HepG2 (cell line): ENCODE results near the gene TMEM44. TPM values are rescaled to one million over a fixed set of nuclear protein-coding genes. Genes with fewer than 3 reads are reported as not detected.

Experiments
- HOXA5 ChIP-seq: sonication (generic); formaldehyde crosslinking; IDR thresholded peaks from 2 replicates; pipeline ENCODE4 v1.4.0; 2020; ENCODE audit warnings: missing genetic modification reagents
- XBP1 ChIP-seq: sonication (generic); formaldehyde crosslinking; IDR thresholded peaks from 2 replicates; pipeline ENCODE4 v1.5.0; 2020; ENCODE audit warnings: missing genetic modification reagents
- polyA plus RNA-seq, 8 experiments: library from polyadenylated mRNA; depleted of rRNA in 3 of 8; stranded (reverse) in 7 of 8; unstranded in 1 of 8; fragments of >200 nt; fragmentation: Illumina TruSeq in 4 of 8; extraction: Trizol in 4 of 8; gene quantifications; 2 replicates each; pipeline versions ENCODE4 v1.2.1 to v1.2.3, GENCODE V29; 2011 to 2016; ENCODE audit warnings: low read depth in 4 of 8, missing spikeins in 1 of 8, mixed read lengths in 1 of 8; ENCODE audit not compliant: insufficient read depth in 1 of 8
- total RNA-seq, 5 experiments: library from RNA; depleted of rRNA; stranded (reverse); fragments of >200 nt; fragmentation: Illumina TruSeq; extraction: Trizol; gene quantifications; 2 replicates each; pipeline ENCODE4 v1.2.3, GENCODE V29; 2016; ENCODE audit warnings: low read depth in 1 of 5
- TF ChIP-seq, protein P1 (sequence below), 2 experiments: fragments of 450-650 bp in 1 of 2; sonication (generic) in 1 of 2; formaldehyde crosslinking in 1 of 2; IDR thresholded peaks; 2 replicates each; pipeline versions ENCODE4 v1.6.1 to v1.8.0; 2016 to 2022; ENCODE audit warnings: antibody characterized with exemption in 1 of 2, mild to moderate bottlenecking in 1 of 2, missing genetic modification reagents in 1 of 2

The TMEM44 gene
- total and polyA plus RNA-seq, 2 of the 13 experiments (the other 11 are each of a cell fraction or from before 2014, with no cell fraction given), result 7.3 to 13.8 TPM

DNA sequence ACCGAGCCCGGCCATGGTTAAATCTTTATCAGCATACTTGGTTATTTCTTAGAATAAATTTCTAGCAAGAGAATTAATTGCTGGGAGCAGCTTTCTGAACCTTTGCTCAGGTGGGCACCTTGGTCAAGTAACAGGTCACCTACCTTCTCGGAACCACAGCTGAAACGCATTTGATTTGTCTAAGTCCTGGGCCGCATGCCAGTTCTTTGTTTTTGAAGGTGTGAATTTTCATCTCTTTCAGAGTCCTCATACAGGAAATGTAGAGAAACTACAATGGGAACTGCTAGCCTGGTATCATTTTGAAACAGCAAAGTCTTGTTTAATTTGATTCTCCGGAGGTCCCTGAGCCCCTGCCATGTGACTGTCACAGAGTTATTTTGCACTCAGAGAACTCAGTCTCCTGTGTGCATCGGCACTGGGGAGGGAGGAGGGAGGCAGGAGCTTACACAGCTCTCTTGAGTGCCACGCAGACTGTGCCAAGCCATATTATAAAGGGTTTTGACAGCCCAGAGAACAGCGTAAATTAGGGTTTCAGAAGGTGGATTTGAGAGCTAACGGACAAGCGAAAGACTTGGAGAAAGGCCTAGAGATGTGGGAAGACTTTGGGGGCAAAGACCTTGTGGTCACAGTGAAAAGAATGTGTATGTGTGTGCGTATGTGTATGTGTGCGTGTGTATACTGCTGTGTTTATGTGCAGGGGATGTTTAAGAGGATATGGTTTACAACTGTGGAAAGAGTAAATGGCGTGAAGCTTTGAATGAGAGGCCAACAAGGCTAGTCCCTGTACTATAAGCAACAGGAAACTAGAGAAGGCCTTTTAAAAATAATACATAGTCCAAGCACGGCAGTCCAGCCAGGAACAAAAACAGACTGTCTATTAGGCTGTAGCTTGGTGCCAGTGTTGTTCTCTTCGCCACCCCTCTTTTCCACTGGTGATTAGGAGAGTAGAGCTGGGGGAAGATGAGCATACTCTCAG, 84.6 kb downstream of the TMEM44 start (continued):
- TF ChIP-seq, protein P1, sequence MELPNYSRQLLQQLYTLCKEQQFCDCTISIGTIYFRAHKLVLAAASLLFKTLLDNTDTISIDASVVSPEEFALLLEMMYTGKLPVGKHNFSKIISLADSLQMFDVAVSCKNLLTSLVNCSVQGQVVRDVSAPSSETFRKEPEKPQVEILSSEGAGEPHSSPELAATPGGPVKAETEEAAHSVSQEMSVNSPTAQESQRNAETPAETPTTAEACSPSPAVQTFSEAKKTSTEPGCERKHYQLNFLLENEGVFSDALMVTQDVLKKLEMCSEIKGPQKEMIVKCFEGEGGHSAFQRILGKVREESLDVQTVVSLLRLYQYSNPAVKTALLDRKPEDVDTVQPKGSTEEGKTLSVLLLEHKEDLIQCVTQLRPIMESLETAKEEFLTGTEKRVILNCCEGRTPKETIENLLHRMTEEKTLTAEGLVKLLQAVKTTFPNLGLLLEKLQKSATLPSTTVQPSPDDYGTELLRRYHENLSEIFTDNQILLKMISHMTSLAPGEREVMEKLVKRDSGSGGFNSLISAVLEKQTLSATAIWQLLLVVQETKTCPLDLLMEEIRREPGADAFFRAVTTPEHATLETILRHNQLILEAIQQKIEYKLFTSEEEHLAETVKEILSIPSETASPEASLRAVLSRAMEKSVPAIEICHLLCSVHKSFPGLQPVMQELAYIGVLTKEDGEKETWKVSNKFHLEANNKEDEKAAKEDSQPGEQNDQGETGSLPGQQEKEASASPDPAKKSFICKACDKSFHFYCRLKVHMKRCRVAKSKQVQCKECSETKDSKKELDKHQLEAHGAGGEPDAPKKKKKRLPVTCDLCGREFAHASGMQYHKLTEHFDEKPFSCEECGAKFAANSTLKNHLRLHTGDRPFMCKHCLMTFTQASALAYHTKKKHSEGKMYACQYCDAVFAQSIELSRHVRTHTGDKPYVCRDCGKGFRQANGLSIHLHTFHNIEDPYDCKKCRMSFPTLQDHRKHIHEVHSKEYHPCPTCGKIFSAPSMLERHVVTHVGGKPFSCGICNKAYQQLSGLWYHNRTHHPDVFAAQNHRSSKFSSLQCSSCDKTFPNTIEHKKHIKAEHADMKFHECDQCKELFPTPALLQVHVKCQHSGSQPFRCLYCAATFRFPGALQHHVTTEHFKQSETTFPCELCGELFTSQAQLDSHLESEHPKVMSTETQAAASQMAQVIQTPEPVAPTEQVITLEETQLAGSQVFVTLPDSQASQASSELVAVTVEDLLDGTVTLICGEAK (IDR thresholded peaks at IDR 0.05), result no peak
- TF ChIP-seq, protein P1 (CRISPR knock-in tag; IDR thresholded peaks at IDR 0.05), result no peak
- no peak for TF ChIP-seq XBP1
- TF ChIP-seq HOXA5 (CRISPR knock-in tag), result no peak
